Tibial nerve (tissue), 3 donors: ENCODE measurements around the gene ADAMTS9.

Experiments
- CTCF ChIP-seq, 5 experiments: fragments of 200-600 bp in 3 of 5; fragments of 450-650 bp in 2 of 5; sonication (generic) in 3 of 5; IDR thresholded peaks; one replicate each; pipeline ENCODE4 v1.5.1; 2016 to 2019; ENCODE audit warnings: antibody characterized with exemption in 5 of 5, mild to moderate bottlenecking in 3 of 5, moderate library complexity in 2 of 5
- POLR2A ChIP-seq, 2 donors: fragments of 450-650 bp; IDR thresholded peaks; one replicate each; pipeline ENCODE4 v1.6.1; 2017; ENCODE audit warnings: antibody characterized with exemption in 2 of 2, mild to moderate bottlenecking in 2 of 2, moderate library complexity in 2 of 2

GRCh38 chr3:64625381-64625780 lies 62.4 kb downstream of the ADAMTS9 start:
- TF ChIP-seq POLR2A (IDR thresholded peaks at IDR 0.05) (no peak), CTCF (IDR thresholded peaks at IDR 0.05) (no peak)
